ENCODE data around the gene OPA3. TPM values are rescaled to one million over a fixed set of nuclear protein-coding genes. Genes with fewer than 3 reads are reported as not detected.

OPA3 gene
- total RNA-seq, 1 experiment from 2014 or later, result 10.1 TPM

DNA sequence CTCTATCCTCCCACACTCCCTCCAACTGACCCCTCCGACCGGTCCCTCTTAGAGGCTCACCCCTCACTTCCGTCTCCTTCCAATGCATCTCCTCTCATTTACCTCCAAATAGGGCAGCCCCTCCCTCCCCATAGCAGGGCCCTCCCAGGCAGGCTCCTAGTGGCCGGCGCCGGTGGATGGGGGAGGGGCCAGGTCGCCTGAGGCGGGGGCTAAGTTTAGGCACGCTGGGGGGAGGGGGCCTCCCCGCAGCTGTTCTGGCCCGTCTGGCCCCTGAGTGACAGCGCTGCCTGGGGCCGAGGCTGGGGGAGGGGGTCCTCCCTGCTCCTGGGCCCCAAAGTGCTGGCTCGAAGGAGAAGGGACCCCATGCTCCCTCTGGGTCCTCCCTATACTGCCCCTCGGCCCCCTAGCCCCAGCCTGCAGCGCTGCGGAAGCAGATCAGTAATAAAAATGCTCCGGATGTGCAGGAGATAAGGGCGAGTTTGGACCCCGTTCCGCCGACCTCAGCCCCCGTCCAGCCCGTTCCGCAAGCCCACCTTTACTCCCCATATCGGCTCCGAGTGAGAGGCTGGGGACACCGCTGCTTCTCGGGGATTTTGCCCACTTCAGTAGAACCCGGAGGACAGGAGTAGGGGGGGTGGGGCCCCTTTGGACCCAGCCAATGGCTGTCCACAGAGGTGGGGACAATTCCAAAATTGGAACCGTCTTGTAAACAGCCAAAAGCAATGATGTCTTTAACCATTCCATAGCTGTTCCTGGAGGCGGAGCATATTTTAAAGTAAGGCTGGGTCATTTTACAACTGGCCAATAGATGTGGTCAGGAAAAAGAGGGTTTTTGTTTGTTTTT is 91.8 kb downstream of the OPA3 start (continued):
- TF ChIP-seq, protein P1, sequence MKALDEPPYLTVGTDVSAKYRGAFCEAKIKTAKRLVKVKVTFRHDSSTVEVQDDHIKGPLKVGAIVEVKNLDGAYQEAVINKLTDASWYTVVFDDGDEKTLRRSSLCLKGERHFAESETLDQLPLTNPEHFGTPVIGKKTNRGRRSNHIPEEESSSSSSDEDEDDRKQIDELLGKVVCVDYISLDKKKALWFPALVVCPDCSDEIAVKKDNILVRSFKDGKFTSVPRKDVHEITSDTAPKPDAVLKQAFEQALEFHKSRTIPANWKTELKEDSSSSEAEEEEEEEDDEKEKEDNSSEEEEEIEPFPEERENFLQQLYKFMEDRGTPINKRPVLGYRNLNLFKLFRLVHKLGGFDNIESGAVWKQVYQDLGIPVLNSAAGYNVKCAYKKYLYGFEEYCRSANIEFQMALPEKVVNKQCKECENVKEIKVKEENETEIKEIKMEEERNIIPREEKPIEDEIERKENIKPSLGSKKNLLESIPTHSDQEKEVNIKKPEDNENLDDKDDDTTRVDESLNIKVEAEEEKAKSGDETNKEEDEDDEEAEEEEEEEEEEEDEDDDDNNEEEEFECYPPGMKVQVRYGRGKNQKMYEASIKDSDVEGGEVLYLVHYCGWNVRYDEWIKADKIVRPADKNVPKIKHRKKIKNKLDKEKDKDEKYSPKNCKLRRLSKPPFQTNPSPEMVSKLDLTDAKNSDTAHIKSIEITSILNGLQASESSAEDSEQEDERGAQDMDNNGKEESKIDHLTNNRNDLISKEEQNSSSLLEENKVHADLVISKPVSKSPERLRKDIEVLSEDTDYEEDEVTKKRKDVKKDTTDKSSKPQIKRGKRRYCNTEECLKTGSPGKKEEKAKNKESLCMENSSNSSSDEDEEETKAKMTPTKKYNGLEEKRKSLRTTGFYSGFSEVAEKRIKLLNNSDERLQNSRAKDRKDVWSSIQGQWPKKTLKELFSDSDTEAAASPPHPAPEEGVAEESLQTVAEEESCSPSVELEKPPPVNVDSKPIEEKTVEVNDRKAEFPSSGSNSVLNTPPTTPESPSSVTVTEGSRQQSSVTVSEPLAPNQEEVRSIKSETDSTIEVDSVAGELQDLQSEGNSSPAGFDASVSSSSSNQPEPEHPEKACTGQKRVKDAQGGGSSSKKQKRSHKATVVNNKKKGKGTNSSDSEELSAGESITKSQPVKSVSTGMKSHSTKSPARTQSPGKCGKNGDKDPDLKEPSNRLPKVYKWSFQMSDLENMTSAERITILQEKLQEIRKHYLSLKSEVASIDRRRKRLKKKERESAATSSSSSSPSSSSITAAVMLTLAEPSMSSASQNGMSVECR (CRISPR knock-in tag; IDR thresholded peaks at IDR 0.05; ENCODE audit: borderline replicate concordance), result no peak
- TF ChIP-seq, protein P2, sequence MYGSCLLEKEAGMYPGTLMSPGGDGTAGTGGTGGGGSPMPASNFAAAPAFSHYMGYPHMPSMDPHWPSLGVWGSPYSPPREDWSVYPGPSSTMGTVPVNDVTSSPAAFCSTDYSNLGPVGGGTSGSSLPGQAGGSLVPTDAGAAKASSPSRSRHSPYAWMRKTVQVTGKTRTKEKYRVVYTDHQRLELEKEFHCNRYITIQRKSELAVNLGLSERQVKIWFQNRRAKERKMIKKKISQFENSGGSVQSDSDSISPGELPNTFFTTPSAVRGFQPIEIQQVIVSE (CRISPR knock-in tag; IDR thresholded peaks at IDR 0.05; ENCODE audit: borderline replicate concordance), result no peak
- TF ChIP-seq ZBTB21 (CRISPR knock-in tag; IDR thresholded peaks at IDR 0.05; ENCODE audit: borderline replicate concordance), result no peak
- no peak for TF ChIP-seq TEAD1 (CRISPR knock-in tag; IDR thresholded peaks at IDR 0.05)
- no peak for TF ChIP-seq SOX15 (CRISPR knock-in tag; IDR thresholded peaks at IDR 0.05)
- TF ChIP-seq CREM (CRISPR knock-in tag; IDR thresholded peaks at IDR 0.05), result 0 out of 2 replicates have a peak, but pooled peaks have one; percentile 35
- TF ChIP-seq, protein P3, sequence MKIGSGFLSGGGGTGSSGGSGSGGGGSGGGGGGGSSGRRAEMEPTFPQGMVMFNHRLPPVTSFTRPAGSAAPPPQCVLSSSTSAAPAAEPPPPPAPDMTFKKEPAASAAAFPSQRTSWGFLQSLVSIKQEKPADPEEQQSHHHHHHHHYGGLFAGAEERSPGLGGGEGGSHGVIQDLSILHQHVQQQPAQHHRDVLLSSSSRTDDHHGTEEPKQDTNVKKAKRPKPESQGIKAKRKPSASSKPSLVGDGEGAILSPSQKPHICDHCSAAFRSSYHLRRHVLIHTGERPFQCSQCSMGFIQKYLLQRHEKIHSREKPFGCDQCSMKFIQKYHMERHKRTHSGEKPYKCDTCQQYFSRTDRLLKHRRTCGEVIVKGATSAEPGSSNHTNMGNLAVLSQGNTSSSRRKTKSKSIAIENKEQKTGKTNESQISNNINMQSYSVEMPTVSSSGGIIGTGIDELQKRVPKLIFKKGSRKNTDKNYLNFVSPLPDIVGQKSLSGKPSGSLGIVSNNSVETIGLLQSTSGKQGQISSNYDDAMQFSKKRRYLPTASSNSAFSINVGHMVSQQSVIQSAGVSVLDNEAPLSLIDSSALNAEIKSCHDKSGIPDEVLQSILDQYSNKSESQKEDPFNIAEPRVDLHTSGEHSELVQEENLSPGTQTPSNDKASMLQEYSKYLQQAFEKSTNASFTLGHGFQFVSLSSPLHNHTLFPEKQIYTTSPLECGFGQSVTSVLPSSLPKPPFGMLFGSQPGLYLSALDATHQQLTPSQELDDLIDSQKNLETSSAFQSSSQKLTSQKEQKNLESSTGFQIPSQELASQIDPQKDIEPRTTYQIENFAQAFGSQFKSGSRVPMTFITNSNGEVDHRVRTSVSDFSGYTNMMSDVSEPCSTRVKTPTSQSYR (CRISPR knock-in tag; IDR thresholded peaks at IDR 0.05), result peak; percentile 97
- TF ChIP-seq, protein P4, sequence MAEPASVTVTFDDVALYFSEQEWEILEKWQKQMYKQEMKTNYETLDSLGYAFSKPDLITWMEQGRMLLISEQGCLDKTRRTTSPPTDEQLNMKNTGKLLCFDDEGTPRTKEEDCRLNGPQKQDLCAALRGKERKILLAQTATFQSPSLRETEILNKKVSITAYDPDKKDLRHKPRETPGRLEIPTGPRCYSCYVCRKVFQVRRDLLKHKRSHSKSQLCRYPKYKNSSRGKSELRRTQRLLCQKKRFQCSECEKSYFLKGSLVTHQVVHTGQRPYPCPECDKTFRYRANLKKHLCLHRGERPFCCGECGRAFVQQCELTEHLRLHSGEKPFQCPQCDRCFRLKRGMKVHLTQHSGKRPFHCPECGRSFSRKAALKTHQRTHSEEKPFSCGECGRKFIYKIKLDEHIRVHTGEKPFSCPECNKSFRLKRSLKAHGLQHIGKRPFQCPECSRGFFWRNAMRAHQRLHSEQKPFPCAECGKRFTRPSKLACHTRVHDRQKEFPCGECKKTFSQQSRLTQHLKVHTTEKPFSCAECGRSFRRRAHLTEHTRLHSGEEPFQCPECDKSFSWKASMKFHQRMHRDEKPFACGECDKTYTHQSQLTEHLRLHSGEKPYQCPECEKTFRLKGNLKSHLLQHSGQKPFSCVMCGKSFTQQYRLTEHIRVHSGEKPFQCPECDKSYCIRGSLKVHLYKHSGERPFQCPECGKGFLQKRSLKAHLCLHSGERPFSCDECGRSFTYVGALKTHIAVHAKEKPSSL (CRISPR knock-in tag; conservative IDR thresholded peaks at IDR 0.05), result no peak
- TF ChIP-seq, protein P5, sequence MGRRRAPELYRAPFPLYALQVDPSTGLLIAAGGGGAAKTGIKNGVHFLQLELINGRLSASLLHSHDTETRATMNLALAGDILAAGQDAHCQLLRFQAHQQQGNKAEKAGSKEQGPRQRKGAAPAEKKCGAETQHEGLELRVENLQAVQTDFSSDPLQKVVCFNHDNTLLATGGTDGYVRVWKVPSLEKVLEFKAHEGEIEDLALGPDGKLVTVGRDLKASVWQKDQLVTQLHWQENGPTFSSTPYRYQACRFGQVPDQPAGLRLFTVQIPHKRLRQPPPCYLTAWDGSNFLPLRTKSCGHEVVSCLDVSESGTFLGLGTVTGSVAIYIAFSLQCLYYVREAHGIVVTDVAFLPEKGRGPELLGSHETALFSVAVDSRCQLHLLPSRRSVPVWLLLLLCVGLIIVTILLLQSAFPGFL (CRISPR knock-in tag; IDR thresholded peaks at IDR 0.05; ENCODE audit: borderline replicate concordance), result no peak
- TF ChIP-seq MYBL2 (CRISPR knock-in tag; IDR thresholded peaks at IDR 0.05), result no peak
- TF ChIP-seq, protein P6, sequence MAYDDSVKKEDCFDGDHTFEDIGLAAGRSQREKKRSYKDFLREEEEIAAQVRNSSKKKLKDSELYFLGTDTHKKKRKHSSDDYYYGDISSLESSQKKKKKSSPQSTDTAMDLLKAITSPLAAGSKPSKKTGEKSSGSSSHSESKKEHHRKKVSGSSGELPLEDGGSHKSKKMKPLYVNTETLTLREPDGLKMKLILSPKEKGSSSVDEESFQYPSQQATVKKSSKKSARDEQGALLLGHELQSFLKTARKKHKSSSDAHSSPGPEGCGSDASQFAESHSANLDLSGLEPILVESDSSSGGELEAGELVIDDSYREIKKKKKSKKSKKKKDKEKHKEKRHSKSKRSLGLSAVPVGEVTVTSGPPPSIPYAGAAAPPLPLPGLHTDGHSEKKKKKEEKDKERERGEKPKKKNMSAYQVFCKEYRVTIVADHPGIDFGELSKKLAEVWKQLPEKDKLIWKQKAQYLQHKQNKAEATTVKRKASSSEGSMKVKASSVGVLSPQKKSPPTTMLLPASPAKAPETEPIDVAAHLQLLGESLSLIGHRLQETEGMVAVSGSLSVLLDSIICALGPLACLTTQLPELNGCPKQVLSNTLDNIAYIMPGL (CRISPR knock-in tag; IDR thresholded peaks at IDR 0.05), result no peak
- TF ChIP-seq, protein P7, sequence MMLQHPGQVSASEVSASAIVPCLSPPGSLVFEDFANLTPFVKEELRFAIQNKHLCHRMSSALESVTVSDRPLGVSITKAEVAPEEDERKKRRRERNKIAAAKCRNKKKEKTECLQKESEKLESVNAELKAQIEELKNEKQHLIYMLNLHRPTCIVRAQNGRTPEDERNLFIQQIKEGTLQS (CRISPR knock-in tag; conservative IDR thresholded peaks at IDR 0.05), result no peak

Data from WTC11 (cell line).